Transverse colon (tissue), 4 donors: ENCODE results near the gene SCGB3A1. TPM values are rescaled to one million over a fixed set of nuclear protein-coding genes. Genes with fewer than 3 reads are reported as not detected.

ENCODE experiments used
- DNase-seq: peaks from one replicate; pipeline ENCODE4 v3.0.0-alpha.2; 2019
- H3K27ac ChIP-seq, 4 donors: fragments of 200-600 bp; sonication (generic); 2 replicates each; pipeline ENCODE4 v1.5.1; 2016 to 2018; ENCODE audit warnings: inconsistent platforms in 4 of 4
- H3K27me3 ChIP-seq: fragments of 200-600 bp; sonication (generic); 2 replicates; pipeline ENCODE4 v1.5.1; 2017; ENCODE audit warnings: inconsistent platforms
- H3K36me3 ChIP-seq, 4 donors: fragments of 200-600 bp; sonication (generic); 2 replicates each; pipeline ENCODE4 v1.5.1; 2017 to 2019; ENCODE audit warnings: inconsistent platforms in 4 of 4
- H3K4me1 ChIP-seq, 4 donors: fragments of 200-600 bp; sonication (generic); 2 replicates each; pipeline ENCODE4 v1.5.1; 2017 to 2020; ENCODE audit warnings: inconsistent platforms in 4 of 4
- H3K4me3 ChIP-seq, 4 donors: fragments of 200-600 bp; sonication (generic); 1 replicate in 1 of 4; 2 replicates in 3 of 4; pipeline versions ENCODE4 v1.5.1 to v1.6.1; 2017 to 2019; ENCODE audit warnings: inconsistent platforms in 4 of 4
- H3K9me3 ChIP-seq, 2 donors: fragments of 200-600 bp; sonication (generic); 2 replicates each; pipeline ENCODE4 v1.5.1; 2017 to 2019; ENCODE audit warnings: inconsistent platforms in 2 of 2
- CTCF ChIP-seq, 5 experiments: fragments of 200-600 bp in 3 of 5; fragments of 450-650 bp in 2 of 5; sonication (generic) in 3 of 5; IDR thresholded peaks; 1 replicate in 2 of 5; 2 replicates in 3 of 5; pipeline ENCODE4 v1.5.1; 2016 to 2017; ENCODE audit warnings: antibody characterized with exemption in 5 of 5, inconsistent platforms in 3 of 5, mild to moderate bottlenecking in 2 of 5, moderate library complexity in 1 of 5
- EP300 ChIP-seq: sonication (generic); formaldehyde crosslinking; IDR thresholded peaks from one replicate; pipeline ENCODE4 v1.6.1; 2017; ENCODE audit warnings: antibody characterized with exemption, low read depth
- POLR2A ChIP-seq: fragments of 450-650 bp; IDR thresholded peaks from one replicate; pipeline ENCODE4 v1.6.1; 2016; ENCODE audit warnings: antibody characterized with exemption, mild to moderate bottlenecking, moderate library complexity
- POLR2AphosphoS5 ChIP-seq, 3 donors: sonication (generic); formaldehyde crosslinking; IDR thresholded peaks; one replicate each; pipeline ENCODE4 v1.6.1; 2016; ENCODE audit warnings: antibody characterized with exemption in 3 of 3
- WGBS, 2 donors: methylation state at CpG; one replicate each; pipeline ENCODE4 v1.1.5; 2018; ENCODE audit warnings: low coverage in 1 of 2; 5-methylcytosine and 5-hydroxymethylcytosine counted together
- in situ Hi-C, 4 donors: fragments of 200-750 bp; cut with MboI; loops; one replicate each; pipeline versions ENCODE4 v1.15.0 to v1.15.1; 2017; ENCODE audit warnings: low sequenced_read_pairs in 3 of 4, low pct_ligation_motif_present in 1 of 4, low pct_unique_long_range_greater_than_20kb in 1 of 4
- intact Hi-C: fragments of 100-400 bp; cut with DNase I; formaldehyde crosslinking; loops from one replicate; pipeline ENCODE4 v1.15.1; 2023; ENCODE audit warnings: low total_unique reads
- total RNA-seq, 4 donors: library from RNA; depleted of rRNA; stranded (reverse); fragments of >200 nt; gene quantifications; one replicate each; pipeline ENCODE4 v1.1.0, GENCODE V29; 2016

SCGB3A1 gene
- total RNA-seq, 4 donors from 2014 or later: not detected

- in situ Hi-C loops: no loop called here
- Histone ChIP-seq H3K27ac (no peak overlapping the region), H3K9me3 (no peaks in the 10 kb centered on the region), H3K4me3 (no peak overlapping the region), H3K4me1 (no peaks in the 10 kb centered on the region), H3K36me3 (no peaks in the 10 kb centered on the region), H3K27me3 (peaks cover 1% of the 10 kb centered on the region)
- no peak for DNase-seq
- WGBS, 2 donors: 74 to 85% methylated on average over 4 to 9 of the region's 10 CpGs
- intact Hi-C loops: no loop called here
- TF ChIP-seq CTCF (IDR thresholded peaks at IDR 0.05): no peak
- no peak for TF ChIP-seq POLR2A
- no peak for TF ChIP-seq POLR2AphosphoS5 (IDR thresholded peaks at IDR 0.05)
- no peak for TF ChIP-seq EP300
These were observed 34.0 kb upstream of the SCGB3A1 start for GRCh38 chr5:180625125-180625790.

- Histone ChIP-seq H3K4me3 (no peak overlapping the region), H3K9me3 (no peaks in the 10 kb centered on the region), H3K27me3 (peaks cover 8% of the 10 kb centered on the region), H3K36me3 (no peaks in the 10 kb centered on the region), H3K4me1 (no peaks in the 10 kb centered on the region), H3K27ac (no peak overlapping the region)
- WGBS, 2 donors: 45% methylated on average over 5 of the region's 5 CpGs; no CpG with 5 or more reads in 1 of the 2 donors
- DNase-seq: no peak
- no peak for TF ChIP-seq EP300
- no peak for TF ChIP-seq POLR2AphosphoS5 (IDR thresholded peaks at IDR 0.05)
- TF ChIP-seq POLR2A: no peak
- no peak for TF ChIP-seq CTCF (IDR thresholded peaks at IDR 0.05)
- in situ Hi-C loops (no loop called here), intact Hi-C loops (no loop called here)
These were observed 33.3 kb upstream of the SCGB3A1 start for GRCh38 chr5:180624587-180624986.

- Histone ChIP-seq H3K9me3 (no peaks in the 10 kb centered on the region), H3K4me1 (peaks cover 0 to under 1% (median under 1%) of the 10 kb centered on the region in 4 donors), H3K36me3 (no peaks in the 10 kb centered on the region), H3K27ac (no peak overlapping the region), H3K27me3 (peaks cover 15% of the 10 kb centered on the region), H3K4me3 (no peak overlapping the region)
- TF ChIP-seq CTCF (IDR thresholded peaks at IDR 0.05): no peak
- TF ChIP-seq POLR2A: no peak
- TF ChIP-seq EP300: no peak
- 91% methylated on average over 15 of the region's 15 CpGs; no CpG with 5 or more reads in 1 of the 2 donors for WGBS, 2 donors
- no peak for DNase-seq
- intact Hi-C loops: no loop called here
- in situ Hi-C loops: no loop called here
These were observed 32.5 kb upstream of the SCGB3A1 start for GRCh38 chr5:180623844-180624243.

GRCh38 chr5:180623411-180623834 is 32.1 kb upstream of the SCGB3A1 start:
- TF ChIP-seq EP300 (no peak), POLR2A (no peak), POLR2AphosphoS5 (IDR thresholded peaks at IDR 0.05) (no peak), CTCF (IDR thresholded peaks at IDR 0.05) (no peak)
- in situ Hi-C loops: no loop called here
- H3K36me3 ChIP-seq: no peaks in the 10 kb centered on the region
- intact Hi-C loops: no loop called here
- H3K27ac ChIP-seq: no peak overlapping the region
- no peak for DNase-seq
- H3K27me3 ChIP-seq: peaks cover 20% of the 10 kb centered on the region
- H3K9me3 ChIP-seq: no peaks in the 10 kb centered on the region
- H3K4me3 ChIP-seq: no peak overlapping the region
- WGBS, 2 donors: 88% methylated on average over 9 of the region's 10 CpGs; no CpG with 5 or more reads in 1 of the 2 donors
- H3K4me1 ChIP-seq: peaks cover 0 to 4% (median 2%) of the 10 kb centered on the region in 4 donors
